GM20431 (cell line): ENCODE results near the gene AKT1.

Experiments
- in situ Hi-C: fragments of 300-500 bp; cut with MseI, MboI; formaldehyde crosslinking; loops from one replicate; pipeline ENCODE4 v1.15.0; 2020; ENCODE audit warnings: low sequenced_read_pairs; ENCODE audit not compliant: unreplicated experiment

AKT1 gene

GRCh38 chr14:104800771-104801519 is 5.4 kb upstream of the AKT1 start, which contains the start of gene ZBTB42:
TSS of gene ZBTB42 (plus strand) at chr14:104801101. CDS start at chr14:104801198, 97 bp downstream.
- in situ Hi-C loops = no loop called here

GRCh38 chr14:104800015-104800770 is 4.6 kb upstream of the AKT1 start:
- in situ Hi-C loops = no loop called here

DNA sequence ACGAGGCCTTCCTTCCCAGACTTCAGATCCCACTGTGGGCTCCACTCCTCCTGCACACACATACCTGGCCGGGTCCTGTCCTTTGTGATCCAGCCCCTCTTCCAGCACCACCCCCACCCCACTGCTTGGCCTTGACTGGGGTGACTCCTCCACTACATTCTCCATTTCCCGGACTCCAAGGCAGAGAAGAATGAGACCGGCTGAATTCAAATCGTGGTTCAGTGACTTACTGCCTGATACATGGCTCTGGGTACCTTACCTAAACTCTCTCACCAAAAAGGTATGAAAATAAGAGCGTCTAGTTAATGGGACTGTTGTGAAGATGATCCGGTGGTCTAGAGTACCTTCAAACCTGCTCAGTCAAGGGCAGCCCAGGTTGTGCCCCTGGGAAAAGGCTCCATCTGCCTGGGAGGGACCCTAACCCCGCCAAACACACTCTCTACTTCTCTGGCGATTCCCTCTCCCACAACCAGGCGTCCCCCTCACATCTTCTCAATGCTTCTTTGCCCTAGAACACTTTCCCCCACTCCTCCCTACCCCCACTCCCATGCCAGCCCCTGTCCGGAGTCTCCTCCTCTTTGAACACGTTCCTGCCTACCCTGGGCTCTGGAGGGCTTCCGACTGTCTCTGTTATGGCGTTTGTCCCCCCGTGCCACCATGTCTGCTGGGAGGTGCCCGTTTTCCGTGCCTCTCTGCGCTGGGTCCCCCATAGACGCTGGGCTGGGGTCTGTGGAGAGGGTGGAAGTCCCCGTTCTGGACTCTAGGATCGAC is 3.9 kb upstream of the AKT1 start:
- in situ Hi-C loops = no loop called here

DNA sequence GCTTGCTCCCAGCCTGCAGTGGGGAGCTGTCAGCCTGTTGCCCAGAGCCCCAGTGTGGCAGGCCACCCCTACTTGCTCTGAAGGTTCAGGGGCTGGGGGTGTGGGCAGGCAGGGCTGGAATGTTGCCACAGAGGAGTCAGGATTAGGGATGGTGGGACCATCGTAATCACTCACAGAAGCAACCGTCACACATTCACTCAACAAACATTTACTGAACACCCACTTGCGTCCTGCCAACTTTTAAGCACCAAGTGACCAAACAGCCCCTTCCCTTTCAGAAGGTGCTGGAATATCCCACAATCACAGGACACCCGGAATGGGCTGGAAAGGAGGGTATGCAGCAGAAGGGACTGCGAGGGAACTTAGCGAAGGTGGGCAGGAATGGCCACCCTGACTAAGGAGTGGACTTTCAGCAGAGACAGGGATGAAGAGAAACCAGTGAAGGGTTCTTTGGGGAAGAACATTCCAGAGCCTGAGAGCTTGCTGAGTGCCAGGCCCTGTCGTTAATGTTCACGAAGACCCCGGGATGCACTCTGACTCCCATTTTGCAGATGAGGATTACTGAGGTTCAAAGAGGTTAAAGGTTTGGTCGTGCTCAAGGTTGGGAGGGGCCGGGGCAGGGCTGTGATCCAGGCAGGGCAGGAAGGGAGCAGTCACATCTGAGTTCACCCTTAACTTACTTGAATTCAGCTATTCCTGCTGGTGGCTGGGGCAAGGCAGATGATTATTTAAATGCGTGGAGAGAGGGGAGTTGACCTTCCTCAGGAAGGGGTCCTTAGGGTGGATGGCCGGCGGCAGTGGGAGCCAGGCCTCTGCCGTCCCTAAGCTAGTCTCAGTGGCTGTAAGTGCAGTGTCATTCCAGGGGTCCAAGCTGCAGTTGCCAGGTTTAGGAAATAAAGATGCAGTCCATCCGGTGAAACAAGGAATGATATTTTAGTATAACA is 3.0 kb upstream of the AKT1 start:
- in situ Hi-C loops = no loop called here

DNA sequence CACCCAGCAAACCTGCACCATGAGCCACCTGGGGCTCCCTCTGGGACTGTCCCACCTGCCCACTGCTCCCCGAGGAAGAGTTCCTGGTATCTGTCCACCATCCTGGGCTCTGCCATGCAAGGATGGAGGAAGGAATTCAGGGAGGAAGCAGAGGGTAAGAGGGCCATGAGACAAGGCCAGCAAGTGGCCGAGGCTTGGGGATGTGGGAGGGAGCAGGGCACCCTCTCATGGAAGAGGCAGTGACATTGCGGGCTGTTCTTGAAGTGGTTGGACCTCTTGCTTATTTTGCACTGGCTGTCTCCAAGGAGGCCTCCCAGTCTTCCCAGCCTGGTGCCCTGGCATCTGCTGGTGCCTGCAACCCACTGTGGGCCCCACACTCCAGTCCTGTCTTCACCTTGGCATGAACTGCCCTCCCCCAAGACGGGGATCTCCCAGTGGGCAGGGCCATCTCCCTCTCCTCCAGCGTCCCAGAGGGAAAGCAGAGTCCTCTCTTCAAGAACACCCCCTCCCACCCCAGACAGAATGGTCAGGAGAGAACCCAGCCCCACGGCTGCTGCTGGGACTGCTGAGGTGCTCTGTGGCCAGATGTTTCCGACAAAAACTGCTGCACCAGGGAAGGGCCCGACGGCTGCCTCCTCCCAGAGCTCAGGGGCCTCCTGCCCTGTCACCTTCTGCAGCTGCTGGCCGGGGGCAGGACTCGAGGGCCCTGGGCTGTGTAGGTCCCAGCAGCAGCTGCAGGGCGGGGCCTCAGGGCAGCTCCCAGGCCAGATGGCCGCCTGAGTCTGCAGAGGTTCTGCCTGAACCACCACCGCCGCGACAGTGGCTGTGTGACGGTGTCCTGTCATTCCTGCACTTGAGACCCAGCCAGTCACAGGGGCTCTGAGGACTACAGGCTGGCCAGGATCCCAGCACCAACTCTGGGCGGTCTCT is 1.8 kb upstream of the AKT1 start:
- in situ Hi-C loops = no loop called here

DNA sequence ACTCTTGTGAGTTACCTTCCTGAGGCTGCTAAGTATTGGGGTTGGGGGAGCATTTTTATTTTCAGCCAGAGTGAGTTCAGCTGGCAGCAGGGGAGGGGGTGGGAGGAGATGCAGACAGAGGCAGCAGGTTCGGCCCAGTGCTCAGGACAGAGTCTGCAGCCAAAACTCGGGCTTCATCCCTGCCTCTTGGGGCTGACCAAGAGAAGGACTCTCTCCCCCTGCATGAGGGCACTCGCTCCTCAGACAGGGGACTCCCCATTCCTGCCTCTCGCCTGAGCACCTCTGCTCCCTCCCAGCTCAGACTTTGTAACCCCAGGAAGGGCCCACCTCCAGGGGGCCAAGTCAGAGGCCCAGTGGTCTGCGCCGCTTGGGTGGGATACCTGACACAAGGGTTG is 1.1 kb upstream of the AKT1 start:
- in situ Hi-C loops = no loop called here

DNA sequence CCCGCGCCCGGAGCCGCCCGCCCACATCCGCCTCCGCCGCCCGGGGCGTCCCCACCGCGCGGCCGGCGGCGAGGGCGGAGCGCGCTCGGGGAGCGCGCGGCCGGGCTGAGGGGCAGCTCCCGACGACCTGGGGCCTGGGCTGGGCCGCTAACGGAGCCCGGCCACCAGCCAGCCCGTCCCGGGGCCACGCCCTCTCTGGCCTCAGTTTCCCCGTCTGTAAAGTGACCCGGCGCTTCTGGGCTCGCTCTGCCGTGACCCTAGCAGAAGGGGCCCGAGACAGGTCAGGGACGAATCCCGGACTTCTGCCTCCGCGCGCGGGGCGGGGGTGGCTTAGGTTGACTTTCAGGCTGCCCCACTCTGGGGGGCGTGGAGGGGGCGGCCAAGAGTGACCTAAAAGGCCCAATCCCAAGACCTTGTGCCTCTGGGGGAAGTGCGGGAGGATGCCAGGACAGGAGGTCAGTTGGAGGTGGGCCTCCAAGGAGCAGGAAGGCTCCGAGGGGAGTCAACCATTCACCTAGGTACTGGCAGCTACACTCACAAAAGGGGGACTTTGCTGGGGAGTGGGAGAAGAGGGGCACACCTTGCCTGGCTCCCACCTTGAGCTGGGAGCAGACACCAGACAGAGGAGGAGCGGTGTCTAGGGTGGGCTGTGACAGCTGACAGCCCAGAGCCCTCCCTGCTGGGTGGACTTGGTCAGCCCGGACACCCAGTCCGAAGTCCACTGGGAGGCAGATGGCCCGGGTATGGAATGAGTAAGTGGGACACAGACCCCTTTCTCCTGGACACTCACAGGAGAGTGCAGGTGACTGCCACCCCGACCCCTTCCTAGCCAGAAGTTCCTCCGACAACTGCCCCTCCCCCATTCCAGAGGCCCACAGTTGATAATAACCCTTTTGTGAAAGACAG is 486 bp upstream of the AKT1 start:
- in situ Hi-C loops = no loop called here

DNA sequence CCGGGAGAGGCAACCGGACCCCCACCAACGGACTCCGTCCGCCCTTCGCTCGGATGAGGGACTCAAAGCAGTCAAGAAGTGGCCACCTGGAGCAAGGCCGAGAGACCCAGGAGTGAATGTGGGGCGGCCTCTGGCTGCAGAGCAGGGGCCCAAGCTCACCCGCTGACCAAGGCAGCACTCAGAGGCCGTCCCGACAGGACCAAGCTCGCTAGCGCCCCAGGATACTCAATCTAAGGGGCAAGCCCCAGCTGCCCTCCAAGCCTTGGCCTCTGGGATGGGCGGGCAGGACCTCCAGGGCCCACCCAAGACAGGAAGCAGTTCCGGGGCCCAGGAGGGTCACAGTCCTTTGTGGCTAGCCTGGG is 936 bp downstream of the AKT1 start:
- in situ Hi-C loops = no loop called here

- in situ Hi-C loops = no loop called here
These were observed 1.4 kb downstream of the AKT1 start for GRCh38 chr14:104794099-104794498.

GRCh38 chr14:104793703-104793959 is 1.9 kb downstream of the AKT1 start:
- in situ Hi-C loops = no loop called here

- in situ Hi-C loops = no loop called here
These were observed 2.4 kb downstream of the AKT1 start for GRCh38 chr14:104792945-104793702.

DNA sequence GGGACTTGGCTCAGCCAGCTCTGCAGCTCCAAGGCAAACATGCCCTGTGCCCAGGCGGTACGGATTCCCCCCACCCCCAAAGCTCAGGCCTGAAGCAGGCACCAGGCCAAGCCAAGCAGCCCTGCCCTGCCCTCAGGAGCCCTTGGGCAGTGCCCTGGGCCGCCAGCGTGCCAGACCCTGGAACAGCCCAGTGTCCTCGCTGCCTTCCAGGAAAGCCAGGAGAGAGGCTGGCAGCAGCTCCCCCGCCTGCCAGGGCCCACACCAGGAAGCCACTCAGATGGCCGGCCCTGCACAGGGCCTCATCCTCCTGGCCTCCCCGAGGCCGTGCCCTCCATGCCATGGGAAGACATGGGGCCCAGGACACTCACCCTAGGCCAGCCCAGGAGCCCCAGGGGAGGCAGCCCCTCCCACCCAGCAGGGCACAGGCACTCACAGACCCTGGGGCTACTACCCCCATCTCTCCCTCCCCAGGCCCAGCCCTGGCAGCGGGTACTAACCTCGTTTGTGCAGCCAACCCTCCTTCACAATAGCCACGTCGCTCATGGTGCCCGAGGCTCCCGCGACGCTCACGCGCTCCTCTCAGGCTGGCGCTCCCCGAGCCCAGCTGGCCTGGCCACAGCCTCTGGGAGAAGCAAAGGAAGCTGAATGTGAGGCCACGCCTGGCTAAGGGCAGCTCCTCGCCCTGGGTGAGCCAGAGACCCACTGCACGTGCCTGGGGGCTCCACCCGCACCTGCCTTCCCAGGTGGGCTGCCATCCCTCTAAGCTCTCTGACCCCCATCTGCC is 3.3 kb downstream of the AKT1 start:
- in situ Hi-C loops = no loop called here

- in situ Hi-C loops = no loop called here
These were observed 4.1 kb downstream of the AKT1 start for GRCh38 chr14:104791425-104791824.

- in situ Hi-C loops = no loop called here
These were observed 5.5 kb downstream of the AKT1 start for GRCh38 chr14:104789752-104790743.

DNA sequence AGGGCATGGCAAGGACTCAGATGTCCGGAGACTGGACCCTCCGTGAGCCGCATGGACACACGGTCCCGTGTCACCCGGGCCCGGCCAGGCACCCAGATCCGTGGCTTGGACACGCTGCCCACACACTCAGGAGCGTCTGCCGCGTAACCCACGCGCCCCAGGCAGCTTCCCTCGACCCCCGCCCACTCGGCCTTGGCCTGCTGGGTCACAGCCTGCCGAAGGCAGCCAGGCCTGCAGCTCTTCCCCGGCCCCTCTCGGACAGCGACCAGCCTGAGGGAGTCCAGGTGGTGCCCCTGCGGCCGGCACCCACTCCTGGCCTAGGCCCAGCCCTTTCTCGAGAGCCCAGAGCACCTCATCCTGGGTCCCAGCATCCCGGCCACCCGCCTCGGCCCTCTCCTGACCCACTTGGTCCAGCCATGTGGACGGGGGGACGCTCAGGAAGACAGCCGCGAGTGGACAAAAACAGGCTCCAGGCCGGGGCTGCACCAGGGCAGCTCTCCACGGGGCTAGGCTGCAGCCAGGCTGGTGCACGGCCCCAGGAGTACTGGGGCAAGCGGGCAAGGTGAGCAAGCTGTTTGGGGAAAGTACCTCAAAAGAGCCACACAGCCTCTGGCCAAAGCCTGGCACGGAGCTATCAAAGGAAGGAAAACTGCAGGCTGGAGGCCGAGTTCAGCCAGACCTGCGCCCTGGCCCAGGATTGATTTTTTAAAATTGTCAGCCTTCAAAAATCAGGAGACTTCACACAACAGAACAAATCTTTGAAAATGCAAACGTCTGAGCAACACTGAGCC is 6.5 kb downstream of the AKT1 start:
- in situ Hi-C loops = no loop called here
